ENCODE results near the gene ITGA1. TPM values are rescaled to one million over a fixed set of nuclear protein-coding genes. Genes with fewer than 3 reads are reported as not detected.

ITGA1 gene
- total RNA-seq, 1 experiment from 2014 or later: 1.6 TPM

Other genes starting within 250 kb of the ITGA1 start
- 12.4 TPM for gene PELO, start within 50 bp of the ITGA1 start, total RNA-seq (2021; ENCODE audit: unreplicated experiment)
- gene ITGA2, start 201.4 kb downstream of the ITGA1 start, total RNA-seq (2021; ENCODE audit: unreplicated experiment): 41.8 TPM

Measured in Panc1 (cell line).